ENCODE data around the gene TRIM44. TPM values are rescaled to one million over a fixed set of nuclear protein-coding genes. Genes with fewer than 3 reads are reported as not detected.
"Not testable (repeated sequence)": the region's sequence is repeated elsewhere in the genome, so short reads cannot be mapped to it uniquely, and the experiment has no call there.

The TRIM44 gene
- total RNA-seq, 2 donors from 2014 or later = 35.0 to 46.0 TPM

- intact Hi-C loops (cut with DNase I) = loop anchor here (5.0 to 10.0 kb wide), 6 partner anchors 159 to 443 kb away; partner anchors contain the start of genes FJX1 (in 1 of the 2) and TRIM44 (in 1 of the 2)
- no peak for DNase-seq
- ATAC-seq = no peak
These were observed 161.2 kb downstream of the TRIM44 start for GRCh38 chr11:35823742-35824298.

GRCh38 chr11:35825386-35825785 is 162.8 kb downstream of the TRIM44 start:
- ATAC-seq = no peak
- intact Hi-C loops (cut with DNase I) = loop anchor here (10.0 kb wide), 3 partner anchors 161 to 429 kb away; partner anchors contain the start of gene TRIM44 (in 1 of the 2)
- no peak for DNase-seq

GRCh38 chr11:35826006-35826405 is 163.4 kb downstream of the TRIM44 start:
- ATAC-seq (no peak), DNase-seq (no peak)
- intact Hi-C loops (cut with DNase I) = loop anchor here (10.0 kb wide), 3 partner anchors 161 to 429 kb away; partner anchors contain the start of gene TRIM44 (in 1 of the 2)

DNA sequence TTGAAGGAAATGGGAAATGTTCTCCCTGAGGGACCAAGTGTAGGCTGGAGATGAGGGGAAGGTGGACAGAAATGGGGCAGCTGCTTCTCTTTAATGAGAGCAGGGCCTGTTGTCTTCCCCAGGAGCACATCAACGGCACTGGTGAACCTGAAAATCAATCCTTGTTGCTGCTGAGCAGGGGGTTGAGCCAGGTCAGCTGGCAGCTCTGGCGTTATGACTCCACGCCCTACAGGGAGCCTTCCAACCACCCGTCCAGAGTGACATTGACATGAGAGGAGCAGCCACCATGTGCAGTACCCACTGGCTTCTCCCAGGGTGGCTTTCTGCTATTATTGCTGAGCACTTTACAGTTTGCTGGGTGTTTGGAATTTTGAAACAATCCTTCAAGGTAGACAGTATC is 164.4 kb downstream of the TRIM44 start:
- intact Hi-C loops (cut with DNase I) = loop anchor here (10.0 kb wide), 3 partner anchors 162 to 428 kb away; partner anchors contain the start of gene TRIM44 (in 1 of the 2)
- DNase-seq = no peak
- no peak for ATAC-seq

- no peak for ATAC-seq
- DNase-seq = no peak
- intact Hi-C loops (cut with DNase I) = loop anchor here in 1 of 2 donors (10.0 kb wide), 1 partner anchor 59 kb away; no protein-coding TSS in a partner anchor
These were observed 173.6 kb downstream of the TRIM44 start for GRCh38 chr11:35836205-35836604.

DNA sequence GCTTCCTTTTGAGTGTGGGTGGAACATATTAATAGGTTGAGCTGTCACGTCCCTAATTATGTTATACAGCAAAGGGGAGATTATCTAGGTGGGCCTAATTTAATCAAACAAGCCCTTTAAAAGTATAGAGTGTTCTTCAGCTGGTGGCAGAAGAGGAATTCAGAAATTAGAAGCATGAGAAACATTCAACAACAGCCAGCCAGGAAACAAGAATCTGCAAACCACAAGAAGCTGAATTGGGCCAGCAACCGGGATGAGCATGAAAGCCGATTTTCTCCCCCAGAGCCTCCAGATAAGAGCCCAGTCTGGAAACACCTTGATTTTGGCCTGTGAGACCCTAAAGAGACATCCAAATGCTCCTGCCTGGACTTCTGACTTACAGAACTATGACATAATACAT is 175.5 kb downstream of the TRIM44 start:
- DNase-seq = no peak
- no peak for ATAC-seq
- intact Hi-C loops (cut with DNase I) = loop anchor here in 1 of 2 donors (10.0 kb wide), 1 partner anchor 57 kb away; no protein-coding TSS in a partner anchor

DNA sequence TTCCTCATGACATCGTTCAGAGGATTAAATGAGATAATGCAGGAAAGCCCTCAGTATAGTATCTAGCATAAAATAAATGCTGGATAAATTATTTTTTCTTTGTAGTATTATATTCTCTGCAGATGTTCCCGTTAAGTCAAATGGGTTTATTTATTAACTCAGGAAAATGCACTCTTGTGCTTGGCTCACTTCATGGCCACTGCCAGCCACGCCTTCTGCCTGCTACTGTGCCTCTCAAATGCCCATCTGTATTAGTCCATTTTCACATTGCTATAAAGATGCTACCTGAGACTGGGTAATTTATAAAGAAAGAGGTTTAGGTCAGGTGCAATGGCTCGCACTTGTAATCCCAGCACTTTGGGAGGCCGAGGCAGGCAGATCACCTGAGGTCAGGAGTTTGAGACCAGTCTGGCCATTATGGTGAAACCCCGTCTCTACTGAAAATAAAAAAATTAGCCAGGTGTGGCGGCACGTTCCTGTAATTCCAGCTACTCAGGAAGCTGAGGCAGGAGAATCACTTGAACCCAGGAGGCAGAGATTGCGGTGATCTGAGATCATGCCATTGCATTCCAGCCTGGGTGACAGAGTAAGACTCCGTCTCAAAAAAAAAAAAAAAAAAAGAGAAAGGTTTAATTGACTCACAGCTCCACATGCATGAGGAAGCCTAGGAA is 176.3 kb downstream of the TRIM44 start:
- not testable (repeated sequence) for ATAC-seq, DNase-seq
- intact Hi-C loops (cut with DNase I) = loop anchor here in 1 of 2 donors (10.0 kb wide), 1 partner anchor 56 kb away; no protein-coding TSS in a partner anchor

DNA sequence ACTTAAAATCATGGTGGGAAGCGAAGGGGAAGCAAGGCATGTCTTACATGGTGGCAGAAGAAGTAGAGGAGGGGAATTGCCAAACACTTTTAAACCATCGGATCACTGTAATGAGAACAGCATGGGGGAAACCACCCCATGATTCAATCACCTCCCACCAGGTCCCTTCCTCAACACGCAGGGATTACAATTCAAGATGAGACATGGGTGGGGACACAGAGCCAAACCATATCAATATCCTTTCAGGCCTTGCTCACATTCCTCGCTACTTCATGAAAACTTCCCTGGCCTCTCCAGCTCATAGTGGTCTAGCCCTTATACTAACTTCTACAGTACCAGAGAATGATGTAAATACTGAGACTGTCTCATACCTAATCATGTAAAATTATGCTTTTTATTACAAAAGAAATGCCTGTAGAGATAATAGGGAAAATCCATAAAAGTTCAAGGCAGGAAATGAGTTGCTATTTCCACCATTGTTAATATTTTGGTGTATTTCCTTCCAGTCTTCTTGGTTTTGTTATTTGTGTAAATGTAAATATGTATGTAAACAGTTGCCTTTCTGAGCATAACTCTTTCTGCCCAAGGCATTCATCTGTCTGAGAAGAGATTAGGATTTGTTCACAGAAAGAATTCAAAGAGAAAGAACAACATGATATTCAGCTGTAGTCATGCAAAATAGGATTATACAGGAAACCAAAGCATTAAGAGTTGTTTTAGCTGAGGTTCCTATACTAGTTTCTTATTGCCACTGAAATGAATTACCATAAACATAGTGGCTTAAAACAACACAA is 177.0 kb downstream of the TRIM44 start:
- intact Hi-C loops (cut with DNase I) = loop anchor here in 1 of 2 donors (10.0 kb wide), 1 partner anchor 55 kb away; no protein-coding TSS in a partner anchor
- ATAC-seq (no peak), DNase-seq (no peak)

GRCh38 chr11:35841733-35842132 is 179.2 kb downstream of the TRIM44 start:
- intact Hi-C loops (cut with DNase I) = no loop called here
- ATAC-seq (no peak), DNase-seq (no peak)

GRCh38 chr11:35842958-35843357 is 180.4 kb downstream of the TRIM44 start:
- ATAC-seq (no peak), DNase-seq (no peak)
- intact Hi-C loops (cut with DNase I) = no loop called here

DNA sequence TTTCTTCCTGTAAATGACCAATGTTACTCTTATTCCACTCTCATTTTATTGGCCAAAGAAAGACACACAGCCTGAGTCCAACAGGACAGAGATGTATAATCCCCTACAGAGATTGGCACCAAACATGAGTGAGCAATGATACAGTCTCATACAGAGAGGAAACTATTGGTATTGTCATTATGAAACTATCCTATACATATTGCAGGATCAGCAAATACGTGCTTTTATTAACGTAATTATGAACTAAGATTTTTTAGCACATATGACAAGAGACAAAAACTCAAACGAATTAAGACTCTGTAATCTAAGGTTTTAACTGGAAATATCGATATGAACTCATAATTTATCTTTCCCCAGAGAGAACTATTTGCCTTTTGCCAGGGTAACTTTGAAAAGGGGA is 182.0 kb downstream of the TRIM44 start:
- DNase-seq (no peak), ATAC-seq (no peak)
- intact Hi-C loops (cut with DNase I) = no loop called here

DNA sequence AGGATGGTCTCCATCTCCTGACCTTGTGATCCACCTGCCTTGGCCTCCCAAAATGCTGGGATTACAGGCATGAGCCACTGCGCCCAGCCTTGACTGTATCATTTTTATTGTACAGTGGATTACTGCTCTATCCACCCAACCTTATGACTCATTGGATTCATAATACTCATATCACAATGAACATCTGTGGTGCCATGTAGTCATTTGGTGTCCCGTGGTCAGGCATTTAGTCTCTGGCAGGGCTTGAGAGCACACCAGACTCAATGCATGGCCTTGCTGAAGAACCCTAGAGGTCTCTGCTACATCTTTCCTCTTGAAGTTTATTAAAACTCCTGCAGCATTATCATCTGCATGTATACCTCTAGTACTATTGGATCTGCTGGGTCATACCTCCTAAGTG is 183.3 kb downstream of the TRIM44 start:
- no peak for DNase-seq
- ATAC-seq = no peak
- intact Hi-C loops (cut with DNase I) = no loop called here

DNA sequence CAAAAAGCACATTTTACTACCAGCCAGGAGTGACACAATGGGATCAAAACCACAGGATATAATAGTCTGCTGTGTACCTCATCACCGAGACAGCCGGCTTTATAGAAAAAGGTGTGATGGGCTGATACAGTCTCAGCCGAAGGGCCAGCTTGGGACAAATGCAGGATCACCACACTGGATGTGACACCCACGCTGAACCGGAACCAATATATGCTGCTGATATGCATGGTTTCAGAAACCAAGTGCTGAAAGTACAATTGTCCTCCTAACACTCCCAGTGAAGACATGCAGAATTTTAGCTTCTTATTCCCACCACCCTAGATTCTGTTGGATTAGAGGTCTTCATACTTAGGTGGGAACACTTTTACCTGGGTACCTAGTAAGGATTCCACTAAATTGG is 184.3 kb downstream of the TRIM44 start:
- ATAC-seq (no peak), DNase-seq (no peak)
- intact Hi-C loops (cut with DNase I) = no loop called here

DNA sequence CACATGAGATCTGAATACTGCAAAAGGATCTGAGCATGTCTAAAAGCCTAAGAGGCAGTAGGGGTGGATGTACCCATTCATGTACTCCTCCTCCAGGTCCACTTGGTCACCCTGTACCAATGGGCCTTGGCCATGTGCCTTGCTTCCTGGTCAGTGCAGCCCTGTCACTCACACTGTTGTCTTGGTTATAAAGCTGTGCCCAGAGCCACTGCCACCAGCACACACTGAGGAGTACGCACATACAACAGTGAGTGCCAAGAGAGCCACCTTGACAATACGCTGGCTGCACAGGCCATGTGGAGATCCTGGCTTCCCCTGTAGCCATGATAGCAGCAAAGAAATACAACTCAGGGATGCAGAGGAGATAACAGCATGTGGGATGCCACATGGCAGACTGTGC is 184.9 kb downstream of the TRIM44 start:
- no peak for DNase-seq
- intact Hi-C loops (cut with DNase I) = no loop called here

DNA sequence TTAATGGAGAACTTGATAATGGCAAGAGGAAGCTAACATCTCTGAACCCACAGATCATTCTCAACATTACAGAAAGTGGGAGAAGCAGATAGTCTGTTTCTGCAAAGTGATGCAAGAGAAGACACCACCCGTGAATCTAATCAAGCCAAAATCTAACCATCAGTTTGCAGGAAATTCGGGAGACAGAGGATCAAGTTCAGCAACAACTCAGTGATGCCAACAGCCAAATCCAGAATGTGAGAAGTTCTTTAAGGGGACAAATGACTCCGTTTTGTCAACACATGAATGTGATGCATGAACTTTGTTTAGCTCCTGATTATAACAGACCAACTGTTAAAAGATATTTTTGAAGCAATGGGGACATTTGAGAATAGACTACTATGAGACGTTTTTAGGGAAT is 186.0 kb downstream of the TRIM44 start:
- intact Hi-C loops (cut with DNase I) = no loop called here
- no peak for DNase-seq
- ATAC-seq = no peak

More for the DNA sequence above, 184.9 kb downstream of the TRIM44 start:
- no peak for ATAC-seq

GRCh38 chr11:35850191-35850590 is 187.6 kb downstream of the TRIM44 start:
- ATAC-seq (no peak), DNase-seq (no peak)
- intact Hi-C loops (cut with DNase I) = no loop called here

GRCh38 chr11:35851342-35851741 is 188.8 kb downstream of the TRIM44 start:
- ATAC-seq (no peak), DNase-seq (no peak)
- intact Hi-C loops (cut with DNase I) = no loop called here

DNA sequence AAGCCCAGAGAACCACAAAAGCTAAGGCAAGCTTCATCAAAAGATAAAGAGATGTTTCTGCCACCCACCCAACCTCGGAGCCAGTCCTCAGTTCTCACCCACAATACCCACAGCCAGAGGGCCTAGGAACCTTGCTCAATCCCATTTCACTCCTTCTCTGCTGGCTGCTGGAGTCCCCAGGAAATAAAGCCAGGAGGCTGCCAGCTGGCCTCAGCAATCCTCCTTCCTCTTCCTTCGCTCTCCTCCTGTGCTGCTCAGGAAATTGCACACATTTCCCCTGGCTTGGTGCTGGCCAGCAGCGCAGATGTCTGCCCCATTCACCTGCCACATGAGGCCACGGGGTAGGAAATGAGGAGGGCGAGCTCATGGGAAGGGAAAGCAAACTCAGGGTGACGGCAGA is 189.5 kb downstream of the TRIM44 start:
- intact Hi-C loops (cut with DNase I) = no loop called here
- DNase-seq (peak; percentile 31), ATAC-seq (peak; percentile 44 to 55)

DNA sequence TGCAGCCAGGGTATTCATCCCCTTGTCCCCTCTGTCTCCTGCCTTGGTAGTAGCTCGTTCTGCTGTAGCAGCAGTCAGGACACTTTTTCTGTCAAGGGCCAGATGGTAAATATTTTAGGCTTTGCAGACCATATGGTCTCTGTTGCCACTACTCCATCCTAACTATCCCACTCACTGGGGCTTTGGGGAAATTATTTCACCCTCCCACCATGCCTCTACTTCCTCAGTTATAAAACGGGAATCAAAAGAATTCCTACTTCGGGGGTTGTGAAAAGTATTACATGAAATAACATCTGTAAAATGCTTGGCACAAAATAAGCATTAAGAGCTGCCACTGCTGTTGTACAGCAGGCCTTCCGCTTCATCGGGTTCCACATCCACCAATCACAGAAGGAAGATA is 191.4 kb downstream of the TRIM44 start:
- ATAC-seq (no peak), DNase-seq (no peak)
- intact Hi-C loops (cut with DNase I) = no loop called here

DNA sequence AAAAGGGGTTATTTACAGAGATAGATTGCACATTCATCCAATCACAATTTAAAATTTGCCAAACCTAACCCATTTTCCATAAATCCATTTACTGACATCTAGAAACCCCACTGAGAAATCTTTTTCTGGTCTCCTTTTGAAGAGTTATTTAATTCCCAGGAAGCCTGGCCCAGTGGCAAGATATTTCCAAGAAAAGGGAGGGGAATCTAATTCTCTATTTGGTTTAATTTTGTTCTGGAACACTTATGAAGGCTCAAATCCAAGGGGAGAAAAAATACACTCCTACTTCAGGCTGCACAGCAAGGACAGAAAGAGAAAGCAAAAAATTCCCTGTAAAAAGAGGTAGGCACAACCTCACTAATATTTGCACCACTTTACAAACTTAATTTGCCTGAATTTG is 193.1 kb downstream of the TRIM44 start:
- ATAC-seq (no peak), DNase-seq (no peak)
- intact Hi-C loops (cut with DNase I) = no loop called here

Measured in left cardiac atrium (tissue), 4 donors.